GM18526 (cell line): ENCODE measurements around the gene MTHFD1.

ENCODE experiments used
- POLR2A ChIP-seq: IDR thresholded peaks from 3 replicates; pipeline ENCODE4 v1.6.1; 2011; ENCODE audit not compliant: insufficient read length; ENCODE audit errors: extremely low read depth

The MTHFD1 gene

GRCh38 chr14:64400829-64401459 lies 12.8 kb downstream of the MTHFD1 start:
- no peak for TF ChIP-seq POLR2A

- TF ChIP-seq POLR2A = no peak
These were observed 13.8 kb downstream of the MTHFD1 start for GRCh38 chr14:64401949-64402348.

GRCh38 chr14:64405295-64405694 lies 17.1 kb downstream of the MTHFD1 start:
- no peak for TF ChIP-seq POLR2A

GRCh38 chr14:64407329-64407728 lies 19.2 kb downstream of the MTHFD1 start:
- TF ChIP-seq POLR2A = no peak

GRCh38 chr14:64409126-64409920 lies 21.2 kb downstream of the MTHFD1 start:
- TF ChIP-seq POLR2A = no peak

- TF ChIP-seq POLR2A = no peak
These were observed 22.1 kb downstream of the MTHFD1 start for GRCh38 chr14:64410084-64410774.

GRCh38 chr14:64411001-64411400 lies 22.8 kb downstream of the MTHFD1 start:
- no peak for TF ChIP-seq POLR2A

- TF ChIP-seq POLR2A = no peak
These were observed 24.1 kb downstream of the MTHFD1 start for GRCh38 chr14:64412237-64412636.

GRCh38 chr14:64416348-64416932 lies 28.3 kb downstream of the MTHFD1 start:
- no peak for TF ChIP-seq POLR2A

GRCh38 chr14:64417055-64417770 lies 29.1 kb downstream of the MTHFD1 start:
- no peak for TF ChIP-seq POLR2A

GRCh38 chr14:64417771-64418125 lies 29.6 kb downstream of the MTHFD1 start:
- no peak for TF ChIP-seq POLR2A

- TF ChIP-seq POLR2A = no peak
These were observed 30.9 kb downstream of the MTHFD1 start for GRCh38 chr14:64419003-64419402.

- TF ChIP-seq POLR2A = no peak
These were observed 33.0 kb downstream of the MTHFD1 start for GRCh38 chr14:64421166-64421565.

- TF ChIP-seq POLR2A = no peak
These were observed 33.9 kb downstream of the MTHFD1 start for GRCh38 chr14:64422005-64422404.

- TF ChIP-seq POLR2A = no peak
These were observed 34.6 kb downstream of the MTHFD1 start for GRCh38 chr14:64422756-64423155.
